Psoas muscle (tissue), 8 donors: ENCODE measurements around the gene FANK1. TPM values are rescaled to one million over a fixed set of nuclear protein-coding genes. Genes with fewer than 3 reads are reported as not detected.

Source experiments
- ATAC-seq, 4 donors: fragments of 200-7000 bp; cut with Tn5 transposase; one replicate each; pipeline ENCODE4 v1.9.1; 2020; ENCODE audit warnings: moderate library complexity in 3 of 4, mild to moderate bottlenecking in 2 of 4
- DNase-seq, 2 donors: peaks; one replicate each; pipeline ENCODE4 v3.0.0-alpha.2; 2020
- H3K27ac ChIP-seq: fragments of 200-600 bp; one replicate; pipeline ENCODE4 v1.8.0; 2022
- H3K27me3 ChIP-seq, 3 donors: fragments of 200-600 bp in 1 of 3; one replicate each; pipeline versions ENCODE4 v1.6.1 to v1.8.0; 2013 to 2022; ENCODE audit warnings: low read length in 2 of 3, mild to moderate bottlenecking in 2 of 3, moderate library complexity in 1 of 3; ENCODE audit not compliant: insufficient read depth in 3 of 3
- H3K36me3 ChIP-seq, 2 donors: fragments of 200-600 bp in 1 of 2; one replicate each; pipeline versions ENCODE4 v1.6.1 to v1.8.0; 2013 to 2022; ENCODE audit warnings: low read depth in 1 of 2, mild to moderate bottlenecking in 1 of 2, moderate library complexity in 1 of 2; ENCODE audit not compliant: insufficient read depth in 1 of 2
- H3K4me1 ChIP-seq: fragments of 200-600 bp; one replicate; pipeline ENCODE4 v1.8.0; 2022
- H3K4me3 ChIP-seq: fragments of 200-600 bp; one replicate; pipeline ENCODE4 v1.8.0; 2022; ENCODE audit warnings: mild to moderate bottlenecking
- H3K9me3 ChIP-seq: fragments of 200-600 bp; one replicate; pipeline ENCODE4 v1.8.0; 2022
- CTCF ChIP-seq: fragments of 200-600 bp; IDR thresholded peaks from one replicate; pipeline ENCODE4 v1.8.0; 2022; ENCODE audit warnings: antibody characterized with exemption
- WGBS, 3 donors: extraction: QIAGEN DNeasy Blood & Tissue Kit; methylation state at CpG; one replicate each; pipeline versions ENCODE4 v1.1.6 to v1.1.7; 2013; 5-methylcytosine and 5-hydroxymethylcytosine counted together
- intact Hi-C, 2 donors: fragments of 100-400 bp; cut with DNase I; formaldehyde crosslinking; loops; one replicate each; pipeline versions ENCODE4 v1.11.0 to v1.14.2; 2022
- polyA plus RNA-seq, 3 donors: library from polyadenylated mRNA; stranded (reverse); fragments of 200-250 nt; gene quantifications; one replicate each; pipeline ENCODE4 v1.2.3, GENCODE V29; 2013
- total RNA-seq, 4 donors: library from RNA; stranded (reverse); fragmentation: NEBNext Ultra II Directional in 2 of 4; extraction: Animal tissue kit (Norgen Biotek cat#: 25700) in 2 of 4; gene quantifications; one replicate each; pipeline versions ENCODE4 v1.2.1 to v1.2.4, GENCODE V29; 2021 to 2023
- donor health status: healthy with polysubstance abuse.
- donor health status: DM: no; HTN: no; CAD: no; lungs with moderate emphysema.
- donor health status: Bipolar disorder and iron deficiency.
- donor health status: healthy.
- donor health status: DM: yes; HTN: yes; CAD: no.
- donor health status: DM: no; HTN: no; CAD: no.
- donor health status: DM: no; HTN: no; CAD: no.
- donor health status: DM: yes; HTN: yes; CAD: no.

The FANK1 gene
- total and polyA plus RNA-seq, 7 donors = 0.23 to 0.49 (median 0.29) TPM; not detected in 3

- H3K4me3 ChIP-seq = no peak overlapping the region
Observed at GRCh38 chr10:126027692-126028091, 131.3 kb downstream of the FANK1 start.

GRCh38 chr10:126029999-126030398 lies 133.6 kb downstream of the FANK1 start:
- peaks cover 17% of the 10 kb centered on the region for H3K9me3 ChIP-seq
- no peaks in the 10 kb centered on the region for H3K4me1 ChIP-seq
- H3K36me3 ChIP-seq = no peaks in the 10 kb centered on the region
- intact Hi-C loops = no loop called here
- WGBS, 3 donors = 84 to 90% (median 89%) methylated on average over 3 of the region's 3 CpGs
- ATAC-seq (no peak), DNase-seq (no peak)
- H3K27me3 ChIP-seq = no peaks in the 10 kb centered on the region
- no peak for TF ChIP-seq CTCF
- H3K27ac ChIP-seq = no peak overlapping the region
- no peak overlapping the region for H3K4me3 ChIP-seq

More at GRCh38 chr10:126027692-126028091, 131.3 kb downstream of the FANK1 start:
- Histone ChIP-seq H3K27me3 (no peaks in the 10 kb centered on the region), H3K9me3 (peaks cover 12% of the 10 kb centered on the region), H3K27ac (no peak overlapping the region), H3K4me1 (no peaks in the 10 kb centered on the region), H3K36me3 (no peaks in the 10 kb centered on the region)
- intact Hi-C loops = no loop called here
- WGBS, 3 donors = 79 to 88% (median 79%) methylated on average over 1 of the region's 1 CpG
- DNase-seq (no peak), ATAC-seq (no peak)
- no peak for TF ChIP-seq CTCF

GRCh38 chr10:126034586-126034985 lies 138.2 kb downstream of the FANK1 start:
- peaks cover 5% of the 10 kb centered on the region for H3K9me3 ChIP-seq
- intact Hi-C loops = no loop called here

DNA sequence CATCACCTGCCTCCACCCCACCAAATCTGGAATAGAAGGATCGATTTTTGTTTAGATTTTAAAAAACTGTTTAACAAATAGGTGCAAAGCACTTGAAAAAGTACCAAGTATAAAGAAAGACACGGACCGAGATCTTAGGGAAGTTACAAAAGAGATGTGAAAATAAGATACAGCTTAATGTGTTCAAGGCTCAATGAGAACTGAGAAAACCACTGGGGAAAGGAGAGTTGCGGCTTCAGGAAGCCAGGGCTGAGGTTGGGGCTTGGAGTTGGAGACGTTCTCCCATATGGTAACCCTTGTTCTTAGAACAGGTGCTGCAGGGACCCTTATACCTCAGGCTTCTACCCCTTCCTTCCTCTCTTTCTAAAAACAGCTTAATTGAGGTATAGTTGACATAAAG lies 140.2 kb downstream of the FANK1 start:
- ATAC-seq = no peak
- DNase-seq = no peak
- Histone ChIP-seq H3K36me3 (no peaks in the 10 kb centered on the region), H3K9me3 (peaks cover 5% of the 10 kb centered on the region), H3K27me3 (no peaks in the 10 kb centered on the region), H3K4me3 (no peak overlapping the region), H3K4me1 (no peaks in the 10 kb centered on the region), H3K27ac (no peak overlapping the region)
- no peak for TF ChIP-seq CTCF
- WGBS, 3 donors = 86 to 90% (median 88%) methylated on average over 5 of the region's 5 CpGs
- intact Hi-C loops = no loop called here

More at GRCh38 chr10:126034586-126034985, 138.2 kb downstream of the FANK1 start:
- ATAC-seq (no peak), DNase-seq (no peak)
- 94 to 98% (median 98%) methylated on average over 2 of the region's 2 CpGs for WGBS, 3 donors
- no peak overlapping the region for H3K4me3 ChIP-seq
- no peaks in the 10 kb centered on the region for H3K36me3 ChIP-seq
- H3K27ac ChIP-seq = no peak overlapping the region
- TF ChIP-seq CTCF = no peak
- H3K4me1 ChIP-seq = no peaks in the 10 kb centered on the region
- no peaks in the 10 kb centered on the region for H3K27me3 ChIP-seq

DNA sequence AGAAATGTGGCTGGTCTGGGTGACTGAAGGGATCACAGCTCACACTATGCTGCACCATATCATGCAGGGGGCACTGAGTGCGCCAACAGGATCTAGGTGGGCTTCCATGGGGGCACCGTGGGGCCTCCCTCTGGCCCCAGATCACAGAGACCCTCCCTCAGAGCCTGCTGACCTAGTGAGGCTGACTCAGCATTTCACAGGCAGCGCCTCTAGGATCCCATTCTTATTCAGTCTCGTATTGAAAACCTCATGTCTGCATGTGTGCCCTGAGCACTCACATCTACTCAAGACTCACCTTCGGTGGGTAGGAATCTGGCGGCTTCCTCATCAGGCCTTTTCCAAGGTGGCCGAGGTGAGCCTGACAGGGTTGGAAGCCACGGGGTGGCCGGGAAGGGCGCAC lies 141.6 kb downstream of the FANK1 start:
- Histone ChIP-seq H3K27ac (no peak overlapping the region), H3K9me3 (peaks cover 5% of the 10 kb centered on the region), H3K27me3 (no peaks in the 10 kb centered on the region), H3K4me3 (no peak overlapping the region), H3K4me1 (no peaks in the 10 kb centered on the region), H3K36me3 (no peaks in the 10 kb centered on the region)
- TF ChIP-seq CTCF = no peak
- WGBS, 3 donors = 88 to 91% (median 90%) methylated on average over 10 of the region's 10 CpGs
- ATAC-seq (no peak), DNase-seq (no peak)
- intact Hi-C loops = no loop called here
